Activated naive CD4-positive, alpha-beta T cell treated with anti-CD3 and anti-CD28 coated beads for 36 hours (primary cell): ENCODE results near the gene ESYT3. TPM values are rescaled to one million over a fixed set of nuclear protein-coding genes. Genes with fewer than 3 reads are reported as not detected.
"Not testable (repeated sequence)": the region's sequence is repeated elsewhere in the genome, so short reads cannot be mapped to it uniquely, and the experiment has no call there.

Experiments
- CTCF ChIA-PET: fragments of 350-600 bp; sonication (Branson Sonifier 250); formaldehyde crosslinking; loops from one replicate; lab custom pipeline; 2021; ENCODE audit warnings: antibody characterized with exemption; lab: Charles Lee
- DNase-seq: peaks from one replicate; pipeline ENCODE4 v3.0.0-alpha.2; 2020
- H3K27ac Mint-ChIP-seq: one replicate; pipeline ENCODE4 v1.8.0; 2021; ENCODE audit warnings: mild to moderate bottlenecking, mixed read lengths
- H3K27me3 Mint-ChIP-seq: one replicate; pipeline ENCODE4 v1.8.0; 2021; ENCODE audit warnings: low read depth, mixed read lengths
- H3K36me3 Mint-ChIP-seq: one replicate; pipeline ENCODE4 v1.8.0; 2021; ENCODE audit warnings: low read depth, mixed read lengths
- H3K4me1 Mint-ChIP-seq: one replicate; pipeline ENCODE4 v1.8.0; 2021; ENCODE audit warnings: low read depth, mixed read lengths
- H3K4me3 Mint-ChIP-seq: one replicate; pipeline ENCODE4 v1.8.0; 2021; ENCODE audit warnings: mild to moderate bottlenecking, moderate library complexity, mixed read lengths
- H3K9me3 Mint-ChIP-seq: one replicate; pipeline ENCODE4 v1.8.0; 2021; ENCODE audit warnings: mixed read lengths
- intact Hi-C: fragments of 100-400 bp; cut with micrococcal nuclease; formaldehyde crosslinking; loops from one replicate; pipeline ENCODE4 v1.15.1; 2023
- total RNA-seq, 2 experiments: library from RNA; stranded (reverse); gene quantifications; one replicate each; pipeline ENCODE4 v1.2.3, GENCODE V29; 2021

Gene ESYT3
- total RNA-seq, 2 experiments from 2014 or later = 0.96 to 1.1 TPM

DNA sequence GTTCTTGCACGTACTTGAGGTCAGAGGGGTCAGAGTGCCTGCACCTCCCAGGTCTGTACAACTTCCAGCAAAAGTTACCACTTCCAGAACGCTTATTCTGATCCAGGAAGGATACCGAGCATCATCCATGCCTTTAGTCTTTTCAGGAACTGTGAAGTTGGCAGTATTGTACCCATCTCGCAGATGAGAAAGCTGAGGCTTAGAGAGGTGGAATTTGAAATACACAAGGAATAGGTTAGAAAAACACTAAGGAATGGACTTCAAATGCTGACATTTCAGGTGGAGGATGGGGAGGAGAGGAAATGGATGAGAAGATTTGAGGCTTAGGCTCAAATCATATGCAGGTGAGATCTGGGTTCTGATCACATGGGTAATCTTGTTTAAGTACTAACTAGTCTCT, 11.2 kb downstream of the ESYT3 start:
- Mint-ChIP-seq H3K4me1 (no peaks in the 10 kb centered on the region), H3K4me3 (no peak overlapping the region), H3K36me3 (no peaks in the 10 kb centered on the region), H3K27ac (no peak overlapping the region), H3K27me3 (no peaks in the 10 kb centered on the region), H3K9me3 (no peaks in the 10 kb centered on the region)
- intact Hi-C loops = no loop called here
- CTCF ChIA-PET = no interaction called here
- no peak for DNase-seq

DNA sequence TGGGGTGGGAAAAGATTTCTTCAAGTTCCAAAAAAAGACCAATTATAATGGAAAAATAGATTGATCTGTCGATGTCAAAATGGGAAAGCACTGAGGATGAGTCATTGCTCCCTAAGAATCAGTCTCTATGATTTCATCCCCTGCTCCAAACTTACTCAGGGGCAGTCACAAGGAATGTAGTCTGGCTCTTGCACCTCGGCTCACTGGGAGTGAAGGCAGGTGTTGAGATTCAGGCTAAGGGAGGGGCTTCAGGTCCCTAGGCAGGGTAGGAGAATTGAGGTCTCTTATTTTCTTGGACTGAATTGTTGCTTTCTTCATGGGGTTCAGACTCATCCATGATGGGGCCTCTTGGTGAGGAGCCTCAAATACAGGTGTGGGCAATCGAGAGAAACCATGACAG, 14.2 kb downstream of the ESYT3 start:
- Mint-ChIP-seq H3K27me3 (no peaks in the 10 kb centered on the region), H3K9me3 (no peaks in the 10 kb centered on the region), H3K4me1 (no peaks in the 10 kb centered on the region), H3K36me3 (no peaks in the 10 kb centered on the region), H3K4me3 (no peak overlapping the region), H3K27ac (no peak overlapping the region)
- intact Hi-C loops = no loop called here
- no peak for DNase-seq
- CTCF ChIA-PET = no interaction called here

DNA sequence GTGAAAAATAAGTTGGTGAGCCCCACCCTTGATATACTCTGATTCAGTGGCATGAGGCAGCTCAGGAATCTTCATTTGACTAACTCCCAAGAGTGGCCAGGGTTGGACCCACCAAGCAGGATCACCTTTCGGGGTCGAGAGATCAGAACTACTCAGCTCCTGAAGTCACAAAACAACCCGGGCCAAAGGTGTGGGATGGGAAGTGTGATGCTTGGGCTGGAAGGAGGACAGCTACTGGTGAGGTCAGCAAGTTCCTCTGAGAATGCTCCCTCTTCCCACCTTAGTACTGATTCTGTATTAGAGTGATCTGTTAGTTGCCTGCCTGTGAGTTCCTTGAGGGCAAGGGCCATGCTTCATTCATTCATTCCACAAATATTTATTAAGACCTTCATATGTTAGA, 15.1 kb downstream of the ESYT3 start:
- no peak for DNase-seq
- Mint-ChIP-seq H3K4me1 (no peaks in the 10 kb centered on the region), H3K9me3 (no peaks in the 10 kb centered on the region), H3K27me3 (no peaks in the 10 kb centered on the region), H3K4me3 (no peak overlapping the region), H3K36me3 (no peaks in the 10 kb centered on the region), H3K27ac (no peak overlapping the region)
- CTCF ChIA-PET = interaction anchor here (0.7 to 1.7 kb wide), 3 partner anchors 30 to 467 kb away, joined by 3 to 4 read pairs (median 3); no protein-coding TSS in a partner anchor
- intact Hi-C loops = no loop called here

DNA sequence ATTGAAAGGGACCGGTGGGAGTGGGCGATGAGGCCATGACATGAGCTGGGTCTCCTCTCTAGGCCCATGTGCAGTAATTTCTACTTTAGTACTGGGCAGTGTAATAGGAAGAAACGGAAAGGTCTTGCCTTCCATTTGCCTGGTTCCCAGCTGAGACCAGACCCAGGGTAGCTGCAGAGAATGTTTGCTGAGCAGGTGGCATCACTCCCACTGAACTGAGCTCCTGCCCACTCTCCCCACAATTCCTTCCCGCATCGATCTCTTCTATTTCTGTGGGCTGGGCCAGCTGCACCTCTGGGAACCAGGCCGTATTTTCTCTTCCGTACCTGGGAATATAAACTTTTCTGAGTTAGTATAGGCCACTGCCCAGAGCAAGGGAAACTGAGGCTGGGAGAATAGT, 15.8 kb downstream of the ESYT3 start:
- H3K36me3 Mint-ChIP-seq = no peaks in the 10 kb centered on the region
- H3K4me3 Mint-ChIP-seq = no peak overlapping the region
- no peak overlapping the region for H3K27ac Mint-ChIP-seq
- CTCF ChIA-PET = interaction anchor here (1.1 to 1.7 kb wide), 2 partner anchors 31 to 466 kb away, joined by 3 read pairs; no protein-coding TSS in a partner anchor
- H3K27me3 Mint-ChIP-seq = no peaks in the 10 kb centered on the region
- DNase-seq = no peak
- H3K4me1 Mint-ChIP-seq = no peaks in the 10 kb centered on the region
- H3K9me3 Mint-ChIP-seq = no peaks in the 10 kb centered on the region
- intact Hi-C loops = no loop called here

DNA sequence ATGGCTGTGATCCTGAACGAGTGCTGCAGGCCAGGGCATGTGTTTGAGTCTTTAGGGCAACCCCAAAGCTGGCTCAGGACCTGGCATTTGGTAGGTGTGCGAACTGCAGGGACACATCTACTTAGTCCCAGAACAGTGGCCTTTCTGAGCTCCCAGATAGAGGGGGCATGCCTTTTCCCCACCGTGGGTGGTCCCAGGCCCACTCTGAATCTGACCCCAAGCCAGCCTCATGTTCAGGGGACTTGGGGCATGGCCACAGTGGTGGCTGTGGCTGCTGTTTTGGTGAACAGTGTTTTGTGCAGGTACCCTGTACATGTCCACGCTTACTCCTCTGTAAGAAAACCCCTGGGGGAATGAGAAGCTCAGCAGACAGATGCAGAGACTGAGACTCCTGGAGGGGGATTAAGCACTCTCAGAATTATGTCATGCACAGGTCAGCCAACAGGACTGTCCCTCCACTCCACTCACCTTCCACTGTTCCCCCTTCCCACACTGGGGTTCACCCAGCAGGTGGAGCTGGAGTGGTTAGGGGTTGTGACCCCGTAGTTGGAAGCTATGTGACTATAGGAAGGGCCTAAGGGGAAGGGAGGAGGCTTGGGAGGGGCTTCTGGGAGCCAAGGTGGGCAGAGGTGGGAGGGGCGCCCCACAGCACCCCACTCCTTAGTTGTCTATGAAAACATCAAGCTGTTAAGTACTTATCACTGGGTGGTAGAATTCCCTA, 16.4 kb downstream of the ESYT3 start:
- no peak for DNase-seq
- intact Hi-C loops = no loop called here
- Mint-ChIP-seq H3K9me3 (no peaks in the 10 kb centered on the region), H3K4me3 (no peak overlapping the region), H3K36me3 (no peaks in the 10 kb centered on the region), H3K27ac (no peak overlapping the region), H3K27me3 (no peaks in the 10 kb centered on the region), H3K4me1 (peaks cover 3% of the 10 kb centered on the region)
- CTCF ChIA-PET = interaction anchor here (1.7 kb wide), 1 partner anchor 466 kb away, joined by 3 read pairs; no protein-coding TSS in a partner anchor

DNA sequence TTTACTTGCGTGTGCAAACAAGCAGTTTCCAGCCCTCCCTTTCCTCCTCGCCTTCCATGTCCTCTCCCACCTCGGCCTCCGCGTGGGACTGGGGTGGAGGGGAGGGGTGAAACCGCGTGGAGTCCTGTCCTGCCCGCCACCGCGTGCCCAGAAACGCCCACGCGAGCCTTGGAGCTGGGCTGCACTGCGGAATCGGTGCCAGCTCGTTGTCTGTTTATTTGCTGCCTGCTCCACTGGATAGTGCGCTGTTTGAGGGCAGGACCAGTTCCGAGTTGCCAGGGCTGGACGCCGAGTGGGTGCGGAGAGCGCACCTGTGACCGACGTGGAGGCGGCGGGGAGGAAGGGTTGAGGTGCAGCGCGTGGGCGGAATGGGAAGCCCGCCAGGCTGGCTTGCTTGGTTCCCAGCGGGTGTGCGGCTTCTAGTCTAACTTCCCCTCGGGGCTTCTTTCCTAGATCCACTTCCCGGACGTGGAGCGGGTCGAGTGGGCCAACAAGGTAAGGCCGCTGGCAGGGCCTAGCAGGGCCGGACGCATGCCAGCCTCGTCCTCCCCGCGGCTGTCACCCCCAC, 17.3 kb downstream of the ESYT3 start:
- CTCF ChIA-PET = no interaction called here
- H3K36me3 Mint-ChIP-seq = no peaks in the 10 kb centered on the region
- H3K4me1 Mint-ChIP-seq = peaks cover 5% of the 10 kb centered on the region
- no peaks in the 10 kb centered on the region for H3K27me3 Mint-ChIP-seq
- H3K27ac Mint-ChIP-seq = no peak overlapping the region
- no peak overlapping the region for H3K4me3 Mint-ChIP-seq
- intact Hi-C loops = no loop called here
- no peak for DNase-seq
- H3K9me3 Mint-ChIP-seq = no peaks in the 10 kb centered on the region

DNA sequence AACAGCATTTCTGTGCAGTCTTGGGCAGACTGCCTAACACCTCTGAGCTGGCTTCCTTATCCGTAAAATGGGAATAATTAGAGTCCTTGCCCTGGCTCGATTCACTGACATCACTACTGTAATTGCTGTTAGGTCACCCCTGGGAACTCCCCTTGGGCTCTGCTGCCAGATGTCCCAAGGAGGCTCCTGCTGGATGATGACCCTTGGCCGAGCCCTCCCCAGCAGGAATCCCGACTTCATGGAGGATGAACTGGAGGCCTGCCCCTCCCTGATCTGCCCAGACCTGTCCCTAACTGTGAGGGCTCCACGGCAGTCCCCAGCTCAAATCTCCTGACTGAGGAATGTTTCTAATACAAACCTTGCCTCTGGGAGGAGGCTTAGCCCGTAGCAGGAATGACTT, 18.0 kb downstream of the ESYT3 start:
- Mint-ChIP-seq H3K4me1 (peaks cover 5% of the 10 kb centered on the region), H3K4me3 (no peak overlapping the region), H3K27ac (no peak overlapping the region), H3K9me3 (no peaks in the 10 kb centered on the region), H3K27me3 (no peaks in the 10 kb centered on the region), H3K36me3 (no peaks in the 10 kb centered on the region)
- DNase-seq = no peak
- intact Hi-C loops = no loop called here
- CTCF ChIA-PET = no interaction called here

DNA sequence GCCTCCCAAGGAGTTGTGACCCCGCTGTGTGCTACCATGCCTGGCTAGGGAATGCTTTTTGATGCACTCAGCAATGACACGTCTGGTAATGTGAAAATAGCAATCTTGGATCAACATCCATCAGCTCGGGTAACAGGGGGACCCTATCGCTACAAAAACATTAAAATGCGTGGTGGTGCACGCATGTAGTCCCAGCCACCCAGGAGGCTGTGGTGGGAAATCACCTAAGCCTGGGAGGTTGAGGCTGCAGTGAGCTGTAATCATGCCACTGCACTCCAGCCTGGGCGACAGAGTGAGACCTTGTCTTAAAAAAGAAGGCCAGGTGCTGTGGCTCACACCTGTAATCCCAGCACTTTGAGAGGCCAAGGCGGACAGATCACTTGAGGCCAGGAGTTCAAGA, 19.5 kb downstream of the ESYT3 start:
- DNase-seq = not testable (repeated sequence)

DNA sequence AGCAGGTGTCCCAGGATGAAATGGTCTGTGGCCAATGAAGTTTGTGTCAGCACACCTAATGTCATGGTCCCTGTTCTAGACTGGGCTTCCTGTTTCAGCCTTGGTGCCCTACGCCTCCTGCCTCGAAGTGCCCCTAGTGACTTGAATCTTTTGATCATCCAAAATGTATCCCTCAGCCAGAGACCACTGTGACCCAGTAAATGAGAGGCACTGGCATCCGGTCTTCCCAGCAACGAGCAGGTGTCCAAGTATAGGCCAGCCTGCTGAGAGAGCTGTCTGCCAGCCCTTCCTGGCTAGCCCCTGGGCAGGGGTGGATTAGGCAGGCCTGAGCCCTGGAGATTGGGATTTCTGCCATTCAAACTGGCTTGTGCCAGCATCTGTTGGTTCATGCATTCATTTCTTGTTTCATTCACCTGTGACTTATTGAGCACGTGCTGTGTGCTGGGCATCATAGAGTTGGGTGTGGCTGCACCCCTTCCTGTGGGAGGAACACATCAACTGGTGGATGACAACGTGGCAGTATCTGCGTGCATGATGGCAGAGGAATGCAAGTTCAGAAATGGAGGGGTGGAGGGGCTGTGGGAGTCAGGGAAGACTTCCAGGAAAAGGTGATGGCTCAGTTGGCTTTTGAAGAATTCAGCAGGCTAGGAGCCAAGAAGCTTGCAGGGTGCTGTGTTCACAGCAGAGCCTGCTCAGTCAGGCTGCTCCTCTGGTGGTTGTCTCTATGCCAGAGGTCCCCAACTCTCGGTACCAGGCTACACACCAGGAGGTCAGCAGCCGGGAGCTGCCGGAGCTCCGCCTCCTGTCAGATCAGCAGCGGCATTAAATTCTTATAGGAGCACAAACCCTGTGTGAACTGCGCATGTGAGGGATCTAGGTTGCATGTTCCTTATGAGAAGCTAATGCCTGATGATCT, 21.6 kb downstream of the ESYT3 start:
- no peak for DNase-seq
- Mint-ChIP-seq H3K9me3 (no peaks in the 10 kb centered on the region), H3K4me1 (peaks cover 5% of the 10 kb centered on the region), H3K27ac (no peak overlapping the region), H3K4me3 (no peak overlapping the region), H3K27me3 (no peaks in the 10 kb centered on the region), H3K36me3 (no peaks in the 10 kb centered on the region)
- CTCF ChIA-PET = no interaction called here
- intact Hi-C loops = no loop called here

More for the DNA sequence above, 19.5 kb downstream of the ESYT3 start:
- intact Hi-C loops, H3K4me3 Mint-ChIP-seq, CTCF ChIA-PET, H3K27me3 Mint-ChIP-seq, H3K9me3 Mint-ChIP-seq, H3K4me1 Mint-ChIP-seq, H3K36me3 Mint-ChIP-seq, H3K27ac Mint-ChIP-seq: not testable (repeated sequence)

DNA sequence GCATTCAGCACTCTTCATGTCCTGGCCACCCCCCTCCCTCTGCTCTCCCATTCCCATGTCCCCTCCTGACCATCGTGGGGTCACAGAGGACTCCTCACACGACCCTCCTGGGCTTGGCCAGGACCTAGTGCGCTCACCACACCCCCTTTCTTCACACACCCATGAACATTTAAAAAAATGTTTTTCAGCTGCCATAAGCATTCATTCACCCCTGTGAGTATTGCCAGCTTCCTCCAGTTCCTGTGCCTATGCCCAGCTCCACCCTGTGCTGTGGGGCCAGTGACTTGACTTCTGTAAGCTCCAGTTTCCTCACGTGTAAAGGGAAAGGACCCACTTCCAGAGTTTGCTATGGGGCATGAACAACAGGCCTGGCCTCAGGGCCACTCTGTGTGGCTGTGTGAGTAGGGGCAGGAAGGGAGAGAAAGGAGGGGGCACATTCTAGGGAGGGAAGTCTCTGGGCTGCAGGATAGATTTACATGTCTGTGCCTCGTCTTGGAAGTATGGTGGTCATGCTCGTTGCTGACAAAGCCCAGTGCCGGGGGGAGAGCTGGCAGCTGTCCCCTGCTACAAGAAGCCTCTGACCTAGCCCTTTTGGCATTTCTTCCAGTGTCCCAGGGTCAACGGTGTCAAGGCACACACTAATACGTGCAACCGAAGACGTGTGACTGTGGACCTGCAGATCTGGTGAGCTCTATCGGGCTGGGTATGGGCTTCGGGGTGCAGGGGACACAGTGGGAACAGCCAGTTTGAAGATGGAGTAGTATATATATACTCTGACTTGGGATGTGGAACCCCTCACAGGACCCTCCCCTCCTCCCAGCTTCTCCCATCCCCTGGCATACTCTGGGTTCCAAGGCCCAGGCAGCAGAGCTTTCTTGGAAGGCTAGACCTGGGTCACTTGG, 22.8 kb downstream of the ESYT3 start:
- CTCF ChIA-PET = no interaction called here
- Mint-ChIP-seq H3K27ac (no peak overlapping the region), H3K4me3 (no peak overlapping the region), H3K36me3 (no peaks in the 10 kb centered on the region), H3K9me3 (no peaks in the 10 kb centered on the region), H3K27me3 (no peaks in the 10 kb centered on the region), H3K4me1 (peaks cover 5% of the 10 kb centered on the region)
- intact Hi-C loops = no loop called here
- DNase-seq = no peak

DNA sequence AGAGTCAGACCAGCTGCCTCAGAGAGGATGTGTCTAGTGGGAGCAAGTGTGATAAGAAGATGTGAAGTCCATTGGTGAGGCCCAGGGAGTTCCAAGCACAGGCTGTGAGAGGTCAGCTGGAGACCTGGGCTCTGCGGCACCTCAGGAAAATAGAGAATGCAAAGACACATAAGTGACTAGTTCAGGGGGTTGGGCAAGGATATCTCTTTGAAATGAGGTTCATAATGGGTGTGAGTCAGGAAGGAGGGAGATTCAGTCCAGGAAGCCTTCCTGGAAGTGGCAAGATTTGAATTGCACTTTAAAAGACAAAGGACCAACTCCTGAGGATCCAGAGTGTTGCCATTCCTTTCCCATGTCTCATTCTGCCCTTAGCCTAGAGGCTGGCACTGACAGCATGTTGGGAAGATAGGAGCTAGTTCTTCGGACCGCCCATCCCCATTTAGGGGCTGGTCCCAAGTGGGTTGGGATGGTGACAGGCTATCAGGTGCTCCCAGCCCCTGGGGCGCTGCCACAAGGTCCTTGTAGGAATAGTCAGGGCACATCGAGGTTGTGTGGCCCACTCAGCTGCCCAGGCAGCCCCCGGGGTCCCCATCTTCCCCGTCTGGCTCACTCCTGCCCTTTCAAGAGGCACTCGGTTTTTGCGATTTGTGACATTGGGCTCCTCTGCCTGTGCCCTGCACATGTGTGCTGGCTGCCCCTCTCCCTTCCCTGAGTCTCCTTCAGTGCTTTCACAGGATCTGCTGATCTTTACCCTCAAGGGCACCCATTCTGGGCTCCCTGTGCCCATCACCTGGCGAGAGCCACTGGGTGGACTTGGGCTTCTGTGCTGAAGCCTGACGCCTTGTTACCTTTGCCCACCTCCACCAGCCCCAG, 23.7 kb downstream of the ESYT3 start:
- DNase-seq = no peak
- no peak overlapping the region for H3K4me3 Mint-ChIP-seq
- H3K27ac Mint-ChIP-seq = no peak overlapping the region
- no peaks in the 10 kb centered on the region for H3K9me3 Mint-ChIP-seq
- H3K27me3 Mint-ChIP-seq = no peaks in the 10 kb centered on the region
- H3K4me1 Mint-ChIP-seq = peaks cover 5% of the 10 kb centered on the region
- intact Hi-C loops = no loop called here
- no peaks in the 10 kb centered on the region for H3K36me3 Mint-ChIP-seq
- CTCF ChIA-PET = no interaction called here
